ENCODE data around the gene LEP.

LEP gene

DNA sequence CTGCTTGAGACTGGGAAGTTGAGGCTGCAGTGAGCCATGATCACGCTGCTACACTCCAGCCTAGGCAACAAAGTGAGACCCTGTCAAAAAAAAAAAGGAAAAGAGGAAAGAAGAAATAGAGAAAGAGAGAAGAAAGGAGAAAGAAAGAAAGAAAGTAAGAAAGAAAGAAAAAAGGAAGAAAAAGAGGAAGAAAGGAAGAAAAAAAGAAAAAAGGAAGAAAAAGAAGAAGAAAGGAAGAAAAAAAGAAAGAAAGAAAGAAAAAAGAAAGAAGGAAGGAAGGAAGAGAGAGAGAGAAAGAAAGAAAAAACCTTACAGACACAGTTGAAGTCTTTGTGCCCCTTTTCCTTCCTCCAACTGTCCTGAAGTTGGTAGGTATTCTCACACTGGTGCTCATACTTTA is 26.6 kb upstream of the LEP start:
- Histone ChIP-seq H3K4me1 (ENCODE audit: control insufficient read depth, insufficient read depth, low read length) (no peaks in the 10 kb centered on the region), H3K9me3 (ENCODE audit: control insufficient read depth in 2 of 2, low read length in 2 of 2) (no peaks in the 10 kb centered on the region), H3K9ac (ENCODE audit: low read length in 2 of 2) (no peak overlapping the region), H3K4me3 (ENCODE audit: low read length in 2 of 2) (no peak overlapping the region), H3K27me3 (ENCODE audit: control insufficient read depth in 1 of 2, insufficient read depth in 2 of 2, low read length in 2 of 2) (peaks cover 9 to 12% of the 10 kb centered on the region in 2 donors), H3K27ac (ENCODE audit: low read length) (no peak overlapping the region), H3K36me3 (ENCODE audit: control insufficient read depth in 2 of 2, insufficient read depth in 2 of 2, low read length in 2 of 2) (no peaks in the 10 kb centered on the region)

DNA sequence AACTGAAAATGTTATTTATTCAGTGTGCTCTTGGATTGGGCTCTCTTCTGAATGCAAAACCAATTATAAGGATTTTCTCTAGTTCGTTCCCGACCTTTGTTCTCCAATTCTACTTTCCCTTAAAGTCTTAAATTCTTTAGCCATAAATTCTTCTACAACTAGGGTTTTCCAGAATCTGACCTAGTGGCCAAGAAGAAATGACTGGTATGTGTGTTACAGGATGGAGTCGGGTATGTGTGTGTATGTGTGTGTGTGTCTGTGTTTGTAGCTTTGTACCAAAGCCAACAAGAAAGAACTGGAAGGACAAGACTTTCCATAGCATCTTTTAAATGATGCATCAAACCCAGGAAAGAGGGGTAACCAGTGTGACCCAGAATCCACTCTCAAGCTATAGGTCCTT is 25.8 kb upstream of the LEP start:
- Histone ChIP-seq H3K9ac (ENCODE audit: low read length in 2 of 2) (no peak overlapping the region), H3K36me3 (ENCODE audit: control insufficient read depth in 2 of 2, insufficient read depth in 2 of 2, low read length in 2 of 2) (no peaks in the 10 kb centered on the region), H3K27me3 (ENCODE audit: control insufficient read depth in 1 of 2, insufficient read depth in 2 of 2, low read length in 2 of 2) (peaks cover 6 to 15% of the 10 kb centered on the region in 2 donors), H3K4me3 (ENCODE audit: low read length in 2 of 2) (no peak overlapping the region), H3K9me3 (ENCODE audit: control insufficient read depth in 2 of 2, low read length in 2 of 2) (no peaks in the 10 kb centered on the region), H3K4me1 (ENCODE audit: control insufficient read depth, insufficient read depth, low read length) (no peaks in the 10 kb centered on the region), H3K27ac (ENCODE audit: low read length) (no peak overlapping the region)

DNA sequence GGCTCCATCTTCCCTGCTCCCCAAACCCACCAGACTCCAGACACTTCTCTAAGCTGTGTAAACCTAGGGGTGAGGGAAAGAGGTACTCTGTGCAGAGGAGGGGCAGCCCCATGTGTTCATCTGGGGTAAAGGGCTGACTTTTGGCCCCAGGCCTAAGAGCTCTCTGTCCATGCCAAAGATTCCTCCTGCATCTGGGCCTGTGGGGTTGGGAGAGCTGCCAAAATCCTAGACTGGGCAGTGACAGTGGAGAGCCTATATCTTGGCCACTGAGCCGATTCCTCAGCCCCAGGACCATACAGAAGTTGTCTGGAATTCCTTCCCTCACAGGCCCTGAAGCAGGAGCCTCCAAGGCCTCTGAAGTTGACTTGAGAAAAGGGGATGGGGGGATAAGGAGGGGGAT is 25.3 kb upstream of the LEP start:
- Histone ChIP-seq H3K9ac (ENCODE audit: low read length in 2 of 2) (no peak overlapping the region), H3K9me3 (ENCODE audit: control insufficient read depth in 2 of 2, low read length in 2 of 2) (no peaks in the 10 kb centered on the region), H3K27me3 (ENCODE audit: control insufficient read depth in 1 of 2, insufficient read depth in 2 of 2, low read length in 2 of 2) (peaks cover 5 to 13% of the 10 kb centered on the region in 2 donors), H3K4me3 (ENCODE audit: low read length in 2 of 2) (no peak overlapping the region), H3K4me1 (ENCODE audit: control insufficient read depth, insufficient read depth, low read length) (no peaks in the 10 kb centered on the region), H3K27ac (ENCODE audit: low read length) (no peak overlapping the region), H3K36me3 (ENCODE audit: control insufficient read depth in 2 of 2, insufficient read depth in 2 of 2, low read length in 2 of 2) (no peaks in the 10 kb centered on the region)

DNA sequence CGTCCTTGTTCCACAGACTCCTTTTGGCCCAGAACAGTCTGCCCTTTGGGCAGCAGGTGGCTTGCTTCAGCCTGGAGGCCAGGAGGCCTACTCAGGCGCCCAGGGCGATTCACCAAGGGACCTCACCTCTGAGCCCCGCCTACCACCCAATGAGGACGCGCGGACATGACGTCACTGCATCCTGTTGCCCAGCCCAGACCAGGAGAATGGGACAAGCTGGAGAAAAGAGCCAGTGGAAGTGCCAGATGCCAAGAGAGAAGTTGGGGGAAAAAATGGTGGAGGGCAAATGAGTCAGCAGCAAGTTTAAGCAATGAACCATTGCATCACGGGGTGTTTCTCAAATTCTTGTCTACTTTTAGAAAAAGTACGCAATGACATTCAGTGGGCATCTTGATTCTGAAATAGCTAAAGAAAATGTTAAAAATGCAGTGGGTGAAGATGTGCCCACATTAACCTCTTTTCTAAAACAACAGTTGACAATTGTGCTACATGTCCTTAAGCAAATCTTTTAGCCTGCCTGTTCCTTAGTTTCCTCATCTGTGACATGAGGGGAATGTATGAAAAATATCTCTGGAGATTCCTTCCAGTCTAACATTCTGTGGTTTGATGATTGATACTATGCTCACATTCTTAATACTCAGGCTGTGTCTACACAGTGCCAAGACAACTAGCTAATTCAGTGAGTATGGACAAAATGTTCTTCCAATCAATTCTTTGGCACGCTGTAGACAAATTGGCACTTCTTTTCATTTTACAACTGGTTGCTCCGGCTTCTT is 23.9 kb upstream of the LEP start:
- Histone ChIP-seq H3K27ac (ENCODE audit: low read length) (no peak overlapping the region), H3K4me3 (ENCODE audit: low read length in 2 of 2) (no peak overlapping the region), H3K9ac (ENCODE audit: low read length in 2 of 2) (no peak overlapping the region), H3K9me3 (ENCODE audit: control insufficient read depth in 2 of 2, low read length in 2 of 2) (no peaks in the 10 kb centered on the region), H3K4me1 (ENCODE audit: control insufficient read depth, insufficient read depth, low read length) (no peaks in the 10 kb centered on the region), H3K36me3 (ENCODE audit: control insufficient read depth in 2 of 2, insufficient read depth in 2 of 2, low read length in 2 of 2) (no peaks in the 10 kb centered on the region), H3K27me3 (ENCODE audit: control insufficient read depth in 1 of 2, insufficient read depth in 2 of 2, low read length in 2 of 2) (peaks cover 5 to 14% of the 10 kb centered on the region in 2 donors)

DNA sequence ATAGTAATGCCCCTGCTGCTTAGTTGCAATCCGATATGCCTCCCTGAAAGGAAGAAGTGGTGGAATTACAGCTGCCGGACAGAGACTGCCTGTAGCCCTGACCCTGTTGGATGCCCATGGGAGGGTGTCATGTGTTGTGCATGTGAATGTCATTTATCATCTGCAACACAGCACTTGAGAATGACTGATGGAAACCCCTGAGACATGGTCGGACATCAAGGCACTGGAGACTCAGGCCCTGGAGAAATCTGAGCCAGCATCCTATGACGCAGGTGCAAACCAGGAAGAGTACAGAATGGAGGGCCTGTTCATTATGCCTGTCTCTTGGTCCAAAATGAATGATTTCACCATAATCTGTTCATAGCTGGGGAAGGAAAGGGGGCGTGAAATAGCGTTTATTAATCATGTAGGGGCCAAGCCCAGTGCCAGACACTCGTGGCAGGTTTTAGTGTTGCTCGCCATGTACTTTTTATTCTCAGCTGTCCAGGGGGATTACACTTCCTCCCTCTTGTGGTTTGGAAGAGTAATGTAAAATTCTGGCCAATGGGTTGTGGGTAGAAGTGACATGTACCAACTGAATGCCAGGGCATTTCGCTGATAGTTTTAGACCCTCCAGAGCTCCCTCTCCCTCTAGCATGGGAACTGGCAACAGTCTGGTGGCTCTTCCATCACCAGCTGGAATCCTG is 23.0 kb upstream of the LEP start:
- Histone ChIP-seq H3K27ac (ENCODE audit: low read length) (no peak overlapping the region), H3K4me3 (ENCODE audit: low read length in 2 of 2) (no peak overlapping the region), H3K27me3 (ENCODE audit: control insufficient read depth in 1 of 2, insufficient read depth in 2 of 2, low read length in 2 of 2) (peaks cover 8 to 17% of the 10 kb centered on the region in 2 donors), H3K9me3 (ENCODE audit: control insufficient read depth in 2 of 2, low read length in 2 of 2) (no peaks in the 10 kb centered on the region), H3K4me1 (ENCODE audit: control insufficient read depth, insufficient read depth, low read length) (no peaks in the 10 kb centered on the region), H3K9ac (ENCODE audit: low read length in 2 of 2) (no peak overlapping the region), H3K36me3 (ENCODE audit: control insufficient read depth in 2 of 2, insufficient read depth in 2 of 2, low read length in 2 of 2) (no peaks in the 10 kb centered on the region)

DNA sequence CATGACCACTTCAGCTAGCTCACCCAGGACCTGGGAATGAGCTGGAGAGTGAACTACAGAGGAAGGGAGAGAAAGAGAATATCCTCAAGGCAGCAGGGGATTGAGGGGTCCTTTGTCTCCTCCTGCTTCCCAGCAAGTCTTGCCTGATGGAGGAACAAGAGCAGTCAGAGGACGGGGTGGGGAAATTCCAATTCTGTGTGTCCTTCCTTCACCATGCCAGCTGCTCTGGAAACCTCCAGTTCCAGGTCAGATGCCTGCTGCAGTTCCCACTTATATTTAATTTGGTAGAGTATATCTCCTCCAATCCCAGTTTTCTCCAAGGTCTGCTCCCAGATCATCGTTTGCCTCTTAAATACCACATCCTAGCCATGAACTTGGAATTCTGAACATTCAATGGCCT is 21.4 kb upstream of the LEP start:
- no peaks in the 10 kb centered on the region for H3K36me3 ChIP-seq (ENCODE audit: control insufficient read depth in 2 of 2, insufficient read depth in 2 of 2, low read length in 2 of 2)
- H3K4me3 ChIP-seq (ENCODE audit: low read length in 2 of 2), result no peak overlapping the region
- peaks cover 8 to 17% of the 10 kb centered on the region in 2 donors for H3K27me3 ChIP-seq (ENCODE audit: control insufficient read depth in 1 of 2, insufficient read depth in 2 of 2, low read length in 2 of 2)
- H3K9ac ChIP-seq (ENCODE audit: low read length in 2 of 2), result no peak overlapping the region
- no peaks in the 10 kb centered on the region for H3K4me1 ChIP-seq (ENCODE audit: control insufficient read depth, insufficient read depth, low read length)
- no peak overlapping the region for H3K27ac ChIP-seq (ENCODE audit: low read length)
- no peaks in the 10 kb centered on the region for H3K9me3 ChIP-seq (ENCODE audit: control insufficient read depth in 2 of 2, low read length in 2 of 2)

DNA sequence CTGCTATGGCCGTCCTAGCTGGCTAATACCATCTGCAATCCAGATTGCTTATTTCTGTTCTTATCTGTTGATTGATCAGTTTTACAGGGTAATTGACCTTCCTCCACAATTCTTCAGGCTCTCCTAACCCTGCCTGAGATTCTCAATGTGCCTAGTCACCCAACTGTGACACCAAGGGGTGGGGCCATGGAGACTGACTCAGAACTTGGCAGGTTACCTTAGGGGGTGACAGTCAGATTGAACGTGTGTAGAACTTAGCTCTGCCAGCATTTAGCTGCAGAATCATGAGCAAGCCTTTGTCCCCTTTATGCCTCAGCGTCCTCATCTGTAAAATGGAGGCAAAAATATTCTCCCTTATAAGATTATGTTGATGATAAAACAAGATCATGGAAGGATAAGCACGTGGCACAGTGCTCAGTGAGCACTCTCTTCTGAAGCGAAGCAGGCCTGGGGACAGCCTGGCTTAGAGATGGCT is 19.1 kb upstream of the LEP start:
- peaks cover 8 to 23% of the 10 kb centered on the region in 2 donors for H3K27me3 ChIP-seq (ENCODE audit: control insufficient read depth in 1 of 2, insufficient read depth in 2 of 2, low read length in 2 of 2)
- no peaks in the 10 kb centered on the region for H3K9me3 ChIP-seq (ENCODE audit: control insufficient read depth in 2 of 2, low read length in 2 of 2)
- H3K4me3 ChIP-seq (ENCODE audit: low read length in 2 of 2), result no peak overlapping the region

DNA sequence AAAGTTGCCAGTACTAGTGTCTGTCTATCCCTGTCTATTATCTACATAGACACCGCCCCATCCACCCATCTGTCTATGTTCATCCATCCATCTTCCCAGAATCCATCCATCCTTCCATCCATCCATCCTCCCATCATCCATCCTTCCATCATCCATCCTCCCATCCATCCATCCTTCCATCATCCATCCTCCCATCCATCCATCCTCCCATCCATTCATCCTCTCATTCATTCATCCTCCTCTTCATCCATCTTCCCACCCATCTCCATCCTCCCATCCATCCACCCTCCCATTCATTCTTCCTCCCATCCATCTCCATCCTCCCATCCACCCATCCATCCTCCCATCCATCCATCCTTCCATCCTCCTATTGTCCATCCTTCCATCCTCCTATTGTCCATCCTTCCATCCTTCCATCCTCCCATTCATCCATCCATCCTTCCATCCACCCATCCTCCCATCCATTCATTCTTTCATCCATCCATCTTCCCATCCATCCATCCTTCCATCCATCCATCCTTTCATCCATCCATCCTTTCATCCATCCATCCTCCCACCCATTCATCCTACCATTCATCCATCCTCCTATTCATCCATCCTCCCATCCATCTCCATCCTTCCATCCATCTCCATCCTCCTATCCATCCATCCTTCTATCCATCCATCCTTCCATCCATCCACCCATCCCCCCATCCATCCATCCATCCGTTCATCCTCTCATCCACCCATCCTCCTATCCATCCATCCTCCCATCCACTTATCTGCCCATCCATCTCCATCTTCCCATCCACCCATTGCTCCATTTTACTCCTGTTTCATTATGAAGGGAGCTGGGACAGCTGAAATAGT is 14.7 kb upstream of the LEP start:
- Histone ChIP-seq H3K9me3 (ENCODE audit: control insufficient read depth in 2 of 2, low read length in 2 of 2) (no peaks in the 10 kb centered on the region), H3K27me3 (ENCODE audit: control insufficient read depth in 1 of 2, insufficient read depth in 2 of 2, low read length in 2 of 2) (peaks cover 4 to 16% of the 10 kb centered on the region in 2 donors), H3K4me1 (ENCODE audit: control insufficient read depth, insufficient read depth, low read length) (no peaks in the 10 kb centered on the region), H3K27ac (ENCODE audit: low read length) (no peak overlapping the region), H3K36me3 (ENCODE audit: control insufficient read depth in 2 of 2, insufficient read depth in 2 of 2, low read length in 2 of 2) (no peaks in the 10 kb centered on the region), H3K9ac (ENCODE audit: low read length in 2 of 2) (no peak overlapping the region), H3K4me3 (ENCODE audit: low read length in 2 of 2) (no peak overlapping the region)

More for the DNA sequence above, 19.1 kb upstream of the LEP start:
- Histone ChIP-seq H3K9ac (ENCODE audit: low read length in 2 of 2) (no peak overlapping the region), H3K36me3 (ENCODE audit: control insufficient read depth in 2 of 2, insufficient read depth in 2 of 2, low read length in 2 of 2) (no peaks in the 10 kb centered on the region), H3K4me1 (ENCODE audit: control insufficient read depth, insufficient read depth, low read length) (no peaks in the 10 kb centered on the region), H3K27ac (ENCODE audit: low read length) (no peak overlapping the region)

DNA sequence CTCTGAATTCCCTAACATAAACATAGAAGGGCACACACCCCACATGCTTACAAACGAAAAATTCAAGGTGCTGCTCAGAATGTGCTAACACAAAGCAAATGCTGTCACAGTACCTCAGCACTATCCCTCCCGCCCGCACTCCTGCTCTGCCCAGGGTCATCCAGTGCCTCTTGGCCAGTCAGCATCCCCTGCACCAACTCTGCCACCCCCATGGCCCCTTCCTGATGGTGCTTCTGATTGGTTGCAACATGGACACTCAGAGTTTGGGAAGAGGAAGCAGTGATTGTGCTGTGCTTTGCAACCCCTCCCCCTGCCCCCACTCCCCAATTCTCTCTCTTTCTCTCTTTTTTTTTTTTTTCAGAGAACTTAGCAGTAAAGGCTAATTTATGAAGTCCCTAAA is 13.8 kb upstream of the LEP start:
- Histone ChIP-seq H3K9ac (ENCODE audit: low read length in 2 of 2) (no peak overlapping the region), H3K4me1 (ENCODE audit: control insufficient read depth, insufficient read depth, low read length) (no peaks in the 10 kb centered on the region), H3K4me3 (ENCODE audit: low read length in 2 of 2) (no peak overlapping the region), H3K9me3 (ENCODE audit: control insufficient read depth in 2 of 2, low read length in 2 of 2) (no peaks in the 10 kb centered on the region), H3K36me3 (ENCODE audit: control insufficient read depth in 2 of 2, insufficient read depth in 2 of 2, low read length in 2 of 2) (no peaks in the 10 kb centered on the region), H3K27ac (ENCODE audit: low read length) (no peak overlapping the region), H3K27me3 (ENCODE audit: control insufficient read depth in 1 of 2, insufficient read depth in 2 of 2, low read length in 2 of 2) (peaks cover 2 to 12% of the 10 kb centered on the region in 2 donors)

DNA sequence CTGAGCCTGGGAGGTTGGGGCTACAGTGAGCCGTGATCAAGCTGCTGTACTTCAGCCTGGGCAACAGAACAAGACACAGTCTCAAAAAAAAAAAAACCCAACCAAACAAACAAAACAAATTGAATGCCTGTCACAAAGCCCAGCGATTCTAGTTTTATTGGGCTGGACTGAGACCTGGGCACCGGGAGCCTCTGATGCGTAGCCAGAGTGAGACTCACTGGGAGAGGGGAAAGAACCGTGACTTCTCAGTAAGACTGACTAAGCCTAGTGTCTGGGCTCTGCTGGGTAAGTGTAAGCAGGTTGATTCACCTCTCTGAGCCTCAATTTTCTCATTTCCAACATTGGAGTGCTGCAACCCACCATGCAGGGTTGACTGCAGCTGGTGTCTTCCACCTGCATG is 10.1 kb upstream of the LEP start:
- no peaks in the 10 kb centered on the region for H3K4me1 ChIP-seq (ENCODE audit: control insufficient read depth, insufficient read depth, low read length)
- H3K4me3 ChIP-seq (ENCODE audit: low read length in 2 of 2), result no peak overlapping the region
- H3K36me3 ChIP-seq (ENCODE audit: control insufficient read depth in 2 of 2, insufficient read depth in 2 of 2, low read length in 2 of 2), result no peaks in the 10 kb centered on the region
- H3K27ac ChIP-seq (ENCODE audit: low read length), result no peak overlapping the region
- no peaks in the 10 kb centered on the region for H3K9me3 ChIP-seq (ENCODE audit: control insufficient read depth in 2 of 2, low read length in 2 of 2)
- peaks cover 0 to 10% of the 10 kb centered on the region in 2 donors for H3K27me3 ChIP-seq (ENCODE audit: control insufficient read depth in 1 of 2, insufficient read depth in 2 of 2, low read length in 2 of 2)
- no peak overlapping the region for H3K9ac ChIP-seq (ENCODE audit: low read length in 2 of 2)
